Ovary (tissue), 9 donors: ENCODE data around the gene FARS2. TPM values are rescaled to one million over a fixed set of nuclear protein-coding genes. Genes with fewer than 3 reads are reported as not detected.

Experiments used
- DNase-seq, 5 donors: peaks; one replicate each; pipeline ENCODE4 v3.0.0-alpha.2; 2019 to 2020
- H3K27ac ChIP-seq, 2 donors: fragments of 200-600 bp; one replicate each; pipeline versions ENCODE4 v1.5.1 to v1.8.0; 2019 to 2022
- H3K27me3 ChIP-seq: fragments of 200-600 bp; one replicate; pipeline ENCODE4 v1.8.0; 2022
- H3K36me3 ChIP-seq: fragments of 200-600 bp; sonication (generic); one replicate; pipeline ENCODE4 v1.5.1; 2019
- H3K4me1 ChIP-seq: one replicate; pipeline ENCODE4 v1.8.1; 2013; ENCODE audit warnings: mild to moderate bottlenecking, moderate library complexity; ENCODE audit not compliant: insufficient read depth
- H3K4me3 ChIP-seq: fragments of 200-600 bp; sonication (generic); one replicate; pipeline ENCODE4 v1.5.1; 2017
- H3K9me3 ChIP-seq, 2 donors: fragments of 200-600 bp in 1 of 2; sonication (generic) in 1 of 2; one replicate each; pipeline versions ENCODE4 v1.5.1 to v1.8.1; 2013 to 2019; ENCODE audit warnings: mild to moderate bottlenecking in 1 of 2, moderate library complexity in 1 of 2
- CTCF ChIP-seq, 3 donors: fragments of 450-650 bp in 2 of 3; fragments of 200-600 bp in 1 of 3; IDR thresholded peaks; one replicate each; pipeline versions ENCODE4 v1.5.1 to v1.8.0; 2016 to 2022; ENCODE audit warnings: antibody characterized with exemption in 3 of 3, mild to moderate bottlenecking in 1 of 3
- EP300 ChIP-seq: sonication (generic); formaldehyde crosslinking; IDR thresholded peaks from one replicate; pipeline ENCODE4 v1.6.1; 2017; ENCODE audit warnings: antibody characterized with exemption
- POLR2A ChIP-seq: fragments of 450-650 bp; IDR thresholded peaks from one replicate; pipeline ENCODE4 v1.6.1; 2017; ENCODE audit warnings: antibody characterized with exemption, mild to moderate bottlenecking, moderate library complexity
- WGBS, 3 donors: extraction: QIAGEN DNeasy Blood & Tissue Kit in 1 of 3; methylation state at CpG; one replicate each; pipeline versions ENCODE4 v1.1.5 to v1.1.7; 2013 to 2017; 5-methylcytosine and 5-hydroxymethylcytosine counted together
- intact Hi-C, 4 donors: fragments of 100-400 bp; cut with DNase I; formaldehyde crosslinking; loops; one replicate each; pipeline versions ENCODE4 v1.11.0 to v1.15.1; 2022 to 2023
- polyA plus RNA-seq, 2 donors: library from polyadenylated mRNA; stranded (reverse); fragments of 200-250 nt in 1 of 2; fragments of 350-450 nt in 1 of 2; fragmentation: Illumina TruSeq in 1 of 2; extraction: RNeasy Lipid Tissue Mini Kit (QIAGEN cat#74804) in 1 of 2; gene quantifications; one replicate each; pipeline ENCODE4 v1.2.3, GENCODE V29; 2013 to 2014
- total RNA-seq, 7 donors: library from RNA; depleted of rRNA in 2 of 7; stranded (reverse); fragments of >200 nt in 2 of 7; fragmentation: NEBNext Ultra II Directional in 3 of 7; extraction: Animal tissue kit (Norgen Biotek cat#: 25700) in 3 of 7; gene quantifications; one replicate each; pipeline versions ENCODE4 v1.1.0 to v1.2.4, GENCODE V29; 2016 to 2023
- donor health status: DM: no; HTN: no; CAD: no; lungs with moderate emphysema.
- donor health status: DM: no; HTN: no; CAD: no.
- donor health status: Bipolar disorder and iron deficiency.
- donor health status: DM: yes; HTN: yes; CAD: no.
- donor health status: DM: no; HTN: no; CAD: no.
- donor health status: DM: yes; HTN: yes; CAD: no.

The FARS2 gene
- total and polyA plus RNA-seq, 9 donors = 9.2 to 17.5 (median 11.0) TPM

GRCh38 chr6:5471637-5472398 is 210.5 kb downstream of the FARS2 start:
- Histone ChIP-seq H3K9me3 (no peaks in the 10 kb centered on the region), H3K27ac (no peak overlapping the region), H3K4me1 (no peaks in the 10 kb centered on the region), H3K4me3 (no peak overlapping the region), H3K36me3 (no peaks in the 10 kb centered on the region), H3K27me3 (no peaks in the 10 kb centered on the region)
- no peak for DNase-seq
- intact Hi-C loops = no loop called here
- TF ChIP-seq POLR2A (no peak), CTCF (IDR thresholded peaks at IDR 0.05) (no peak), EP300 (no peak)
- 88 to 94% (median 90%) methylated on average over 12 of the region's 12 CpGs for WGBS, 3 donors

- WGBS, 3 donors = 91 to 95% (median 94%) methylated on average over 2 of the region's 2 CpGs
- TF ChIP-seq CTCF (IDR thresholded peaks at IDR 0.05) (no peak), EP300 (no peak), POLR2A (no peak)
- Histone ChIP-seq H3K9me3 (no peaks in the 10 kb centered on the region), H3K27me3 (no peaks in the 10 kb centered on the region), H3K27ac (no peak overlapping the region), H3K36me3 (no peaks in the 10 kb centered on the region), H3K4me3 (no peak overlapping the region), H3K4me1 (no peaks in the 10 kb centered on the region)
- intact Hi-C loops = no loop called here
- DNase-seq = no peak
Measured at GRCh38 chr6:5472571-5472970, 211.3 kb downstream of the FARS2 start.

GRCh38 chr6:5475779-5476178 is 214.5 kb downstream of the FARS2 start:
- H3K4me3 ChIP-seq = no peak overlapping the region
- no peaks in the 10 kb centered on the region for H3K9me3 ChIP-seq
- intact Hi-C loops = no loop called here
- no peak for DNase-seq
- no peaks in the 10 kb centered on the region for H3K36me3 ChIP-seq
- no peak for TF ChIP-seq EP300
- no peak for TF ChIP-seq POLR2A
- TF ChIP-seq CTCF (IDR thresholded peaks at IDR 0.05) = no peak
- no peak overlapping the region for H3K27ac ChIP-seq
- no peaks in the 10 kb centered on the region for H3K27me3 ChIP-seq
- WGBS, 3 donors = 90 to 97% (median 93%) methylated on average over 3 of the region's 3 CpGs
- H3K4me1 ChIP-seq = no peaks in the 10 kb centered on the region

- Histone ChIP-seq H3K4me3 (no peak overlapping the region), H3K4me1 (no peaks in the 10 kb centered on the region), H3K27ac (no peak overlapping the region), H3K36me3 (no peaks in the 10 kb centered on the region), H3K9me3 (no peaks in the 10 kb centered on the region), H3K27me3 (no peaks in the 10 kb centered on the region)
- 94 to 99% (median 96%) methylated on average over 6 of the region's 6 CpGs for WGBS, 3 donors
- DNase-seq = no peak
- TF ChIP-seq CTCF (IDR thresholded peaks at IDR 0.05) (no peak), EP300 (no peak)
- intact Hi-C loops = no loop called here
Measured at GRCh38 chr6:5478380-5478779, 217.1 kb downstream of the FARS2 start.
